Neural cell (in vitro differentiated cells): ENCODE data around the gene WASHC2A. TPM values are rescaled to one million over a fixed set of nuclear protein-coding genes. Genes with fewer than 3 reads are reported as not detected.
"Not testable (repeated sequence)": the region's sequence is repeated elsewhere in the genome, so short reads cannot be mapped to it uniquely, and the experiment has no call there.

Experiments used
- H2AFZ ChIP-seq: fragments of 200-600, 300-800 bp; sonication (generic), shearing (Covaris generic); 2 replicates; pipeline ENCODE4 v1.6.0; 2014; ENCODE audit warnings: low read depth, mild to moderate bottlenecking, antibody characterized with exemption, low read length, moderate library complexity
- H3F3A ChIP-seq: fragments of 200-600 bp; shearing (Covaris generic); 2 replicates; pipeline ENCODE4 v1.6.1; 2016; ENCODE audit warnings: mild to moderate bottlenecking, moderate library complexity, mixed read lengths, antibody characterized with exemption, low read length; ENCODE audit not compliant: insufficient read depth, poor library complexity, severe bottlenecking
- H3K27ac ChIP-seq: fragments of 200-600, 300-800 bp; sonication (generic), shearing (Covaris generic); 2 replicates; pipeline ENCODE4 v1.5.1; 2014; ENCODE audit warnings: mild to moderate bottlenecking, low read length, moderate library complexity
- H3K27me3 ChIP-seq: fragments of 300-800, 200-600 bp; sonication (generic), shearing (Covaris generic); 2 replicates; pipeline ENCODE4 v1.6.0; 2014; ENCODE audit warnings: mild to moderate bottlenecking, low read depth, low read length, moderate library complexity; ENCODE audit not compliant: insufficient read depth
- H3K36me3 ChIP-seq: fragments of 300-800, 200-600 bp; sonication (generic), shearing (Covaris generic); 2 replicates; pipeline ENCODE4 v1.5.1; 2014; ENCODE audit warnings: mild to moderate bottlenecking, antibody characterized with exemption, low read length, moderate library complexity; ENCODE audit not compliant: insufficient read depth
- H3K4me2 ChIP-seq: fragments of 300-800, 200-600 bp; sonication (generic), shearing (Covaris generic); 2 replicates; pipeline ENCODE4 v1.6.0; 2014; ENCODE audit warnings: mild to moderate bottlenecking, low read length
- H3K4me3 ChIP-seq: fragments of 300-800, 200-600 bp; sonication (generic), shearing (Covaris generic); 2 replicates; pipeline ENCODE4 v1.5.1; 2014; ENCODE audit warnings: mild to moderate bottlenecking, low read length, moderate library complexity
- H3K79me2 ChIP-seq: fragments of 200-600 bp; shearing (Covaris generic); replicated peaks from 2 replicates; pipeline ENCODE4 v1.6.0; 2014; ENCODE audit warnings: mild to moderate bottlenecking, low read length, moderate library complexity; ENCODE audit not compliant: insufficient read depth
- H3K9ac ChIP-seq: fragments of 300-800, 200-600 bp; sonication (generic), shearing (Covaris generic); 2 replicates; pipeline ENCODE4 v1.6.1; 2016; ENCODE audit warnings: mild to moderate bottlenecking, low read length, mixed read lengths
- H3K9me2 ChIP-seq: fragments of 200-600 bp; shearing (Covaris generic); 2 replicates; pipeline ENCODE4 v1.6.1; 2016; ENCODE audit warnings: mild to moderate bottlenecking, low read length, mixed read lengths; ENCODE audit not compliant: insufficient read depth
- H3K9me3 ChIP-seq: fragments of 200-600, 300-800 bp; sonication (generic), shearing (Covaris generic); 2 replicates; pipeline ENCODE4 v1.6.1; 2016; ENCODE audit warnings: mild to moderate bottlenecking, mixed run types, low read length, moderate library complexity, mixed read lengths
- H4K20me1 ChIP-seq: fragments of 200-600 bp; shearing (Covaris generic); 2 replicates; pipeline ENCODE4 v1.6.1; 2016; ENCODE audit warnings: mild to moderate bottlenecking, mixed run types; ENCODE audit not compliant: insufficient read depth
- RAD21 ChIP-seq: fragments of 450-650 bp; conservative IDR thresholded peaks from 2 replicates; pipeline ENCODE4 v1.6.1; 2014; ENCODE audit warnings: antibody characterized with exemption, mild to moderate bottlenecking, moderate library complexity
- SMC3 ChIP-seq: fragments of 450-650 bp; conservative IDR thresholded peaks from 2 replicates; pipeline ENCODE4 v1.6.1; 2014; ENCODE audit warnings: antibody characterized with exemption, mild to moderate bottlenecking, moderate library complexity; ENCODE audit not compliant: poor library complexity
- polyA plus RNA-seq: library from polyadenylated mRNA; depleted of rRNA; stranded (reverse); fragments of >200 nt; gene quantifications from 2 replicates; pipeline ENCODE4 v1.2.3, GENCODE V29; 2014
- TF ChIP-seq, protein P1 (sequence below): fragments of 450-650 bp; IDR thresholded peaks from 2 replicates; pipeline ENCODE4 v1.5.1; 2014; ENCODE audit warnings: antibody characterized with exemption, mild to moderate bottlenecking, moderate library complexity; ENCODE audit not compliant: poor library complexity, severe bottlenecking

Gene WASHC2A
- polyA plus RNA-seq, 1 donor from 2014 or later = 18.7 TPM

DNA sequence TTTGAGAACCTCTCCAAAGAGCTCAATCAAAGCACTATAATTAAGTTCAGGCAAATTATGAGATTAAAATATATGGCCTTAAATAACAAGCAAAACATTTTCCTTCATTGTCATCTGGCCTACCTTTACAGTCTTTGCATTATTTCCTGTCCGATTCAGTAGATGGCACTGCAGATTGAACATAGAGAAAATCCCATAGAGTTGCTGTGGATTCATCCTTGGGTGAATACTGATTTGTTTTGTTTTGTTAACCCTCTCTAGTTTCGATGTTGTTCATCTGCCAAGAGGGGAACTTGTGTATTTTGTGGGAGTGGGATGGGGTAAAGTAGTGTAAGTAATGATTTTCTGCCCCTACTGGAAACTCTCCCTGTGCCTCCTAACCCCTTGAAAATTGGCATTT is 97.3 kb downstream of the WASHC2A start:
- H3F3A ChIP-seq, H3K9ac ChIP-seq, H2AFZ ChIP-seq, H3K79me2 ChIP-seq, H3K27ac ChIP-seq, H3K36me3 ChIP-seq, H3K4me3 ChIP-seq, H3K9me2 ChIP-seq, H3K27me3 ChIP-seq, H3K4me2 ChIP-seq, H4K20me1 ChIP-seq, H3K9me3 ChIP-seq: not testable (repeated sequence)
- TF ChIP-seq RAD21 (peak; percentile 58), SMC3 (peak; percentile 45)
- TF ChIP-seq, protein P1, sequence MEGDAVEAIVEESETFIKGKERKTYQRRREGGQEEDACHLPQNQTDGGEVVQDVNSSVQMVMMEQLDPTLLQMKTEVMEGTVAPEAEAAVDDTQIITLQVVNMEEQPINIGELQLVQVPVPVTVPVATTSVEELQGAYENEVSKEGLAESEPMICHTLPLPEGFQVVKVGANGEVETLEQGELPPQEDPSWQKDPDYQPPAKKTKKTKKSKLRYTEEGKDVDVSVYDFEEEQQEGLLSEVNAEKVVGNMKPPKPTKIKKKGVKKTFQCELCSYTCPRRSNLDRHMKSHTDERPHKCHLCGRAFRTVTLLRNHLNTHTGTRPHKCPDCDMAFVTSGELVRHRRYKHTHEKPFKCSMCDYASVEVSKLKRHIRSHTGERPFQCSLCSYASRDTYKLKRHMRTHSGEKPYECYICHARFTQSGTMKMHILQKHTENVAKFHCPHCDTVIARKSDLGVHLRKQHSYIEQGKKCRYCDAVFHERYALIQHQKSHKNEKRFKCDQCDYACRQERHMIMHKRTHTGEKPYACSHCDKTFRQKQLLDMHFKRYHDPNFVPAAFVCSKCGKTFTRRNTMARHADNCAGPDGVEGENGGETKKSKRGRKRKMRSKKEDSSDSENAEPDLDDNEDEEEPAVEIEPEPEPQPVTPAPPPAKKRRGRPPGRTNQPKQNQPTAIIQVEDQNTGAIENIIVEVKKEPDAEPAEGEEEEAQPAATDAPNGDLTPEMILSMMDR = peak; percentile 46

DNA sequence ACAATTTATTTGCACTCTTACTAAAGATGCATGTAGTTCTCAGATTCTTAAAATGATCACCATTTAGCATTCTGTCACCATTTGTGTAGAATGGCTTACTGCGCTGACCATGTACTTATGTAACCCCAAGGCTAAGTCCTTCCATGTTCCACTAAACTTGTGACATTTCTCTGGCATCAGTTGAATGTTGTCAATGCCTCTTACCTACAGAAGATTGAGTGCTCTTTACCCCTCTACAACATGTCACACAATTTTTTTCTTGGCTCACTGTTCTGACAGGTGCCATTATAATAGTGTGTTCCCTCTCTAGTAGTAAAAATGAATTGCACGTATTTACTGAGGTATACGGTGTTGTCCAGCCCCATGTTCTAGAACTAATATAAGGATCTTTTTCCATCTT is 100.1 kb downstream of the WASHC2A start:
- H3F3A ChIP-seq, H2AFZ ChIP-seq, H3K79me2 ChIP-seq, H3K9me3 ChIP-seq, H3K4me3 ChIP-seq, H3K27ac ChIP-seq, H3K36me3 ChIP-seq, H3K9ac ChIP-seq, H3K4me2 ChIP-seq, H3K9me2 ChIP-seq, H4K20me1 ChIP-seq, H3K27me3 ChIP-seq: not testable (repeated sequence)

- not testable (repeated sequence) for H3F3A ChIP-seq, H3K27ac ChIP-seq, H3K36me3 ChIP-seq, H3K9me3 ChIP-seq, H3K79me2 ChIP-seq, H2AFZ ChIP-seq, H3K9me2 ChIP-seq, H4K20me1 ChIP-seq, H3K4me2 ChIP-seq, H3K4me3 ChIP-seq, H3K27me3 ChIP-seq, H3K9ac ChIP-seq
Measured at GRCh38 chr10:50169506-50169905, 101.8 kb downstream of the WASHC2A start.

DNA sequence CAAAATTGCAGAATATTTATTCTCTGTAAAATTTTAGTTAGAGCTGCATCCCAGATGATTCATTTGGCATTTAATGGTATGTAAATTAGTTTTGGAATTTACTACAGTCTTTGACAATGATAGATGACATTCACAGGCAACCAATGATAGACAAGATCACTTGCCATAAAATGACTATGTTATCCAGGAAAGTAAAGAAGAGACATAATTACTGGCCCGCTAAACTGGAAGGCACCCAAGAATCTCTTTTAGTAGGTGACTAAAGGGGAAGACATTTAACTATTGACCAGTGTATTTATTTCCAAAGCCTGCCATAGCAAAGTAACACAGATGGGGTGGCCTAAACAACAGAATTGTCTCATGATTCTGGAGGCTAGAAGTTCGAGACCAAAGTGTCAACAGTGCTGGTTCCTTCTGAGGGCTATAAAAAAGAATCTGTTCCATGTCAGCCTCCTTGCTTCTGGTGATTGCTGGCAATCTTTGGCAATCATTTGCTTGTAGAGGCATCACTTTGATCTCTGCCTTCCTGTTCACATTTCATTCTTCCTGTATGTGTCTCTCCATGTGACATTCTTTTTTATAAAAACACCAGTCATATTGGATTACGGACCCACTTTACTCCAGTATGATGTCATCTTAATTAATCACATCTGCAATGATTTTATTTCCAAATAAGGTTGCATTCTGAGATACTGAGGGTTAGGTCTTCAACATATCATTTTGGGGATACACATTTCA is 107.2 kb downstream of the WASHC2A start:
- not testable (repeated sequence) for H3F3A ChIP-seq, H3K9ac ChIP-seq, H3K36me3 ChIP-seq, H3K27me3 ChIP-seq, H3K9me3 ChIP-seq, H4K20me1 ChIP-seq, H3K79me2 ChIP-seq, H3K4me2 ChIP-seq, H3K9me2 ChIP-seq, H3K4me3 ChIP-seq, H2AFZ ChIP-seq, H3K27ac ChIP-seq

Other genes with a start within 250 kb of the WASHC2A start
- gene PARG, start 125.9 kb upstream of the WASHC2A start, polyA plus RNA-seq = 33.1 and 36.0 TPM in 2 replicates
- gene TIMM23B, start 125.9 kb upstream of the WASHC2A start, polyA plus RNA-seq = 11.7 and 12.1 TPM in 2 replicates
- gene AGAP6, start 79.5 kb upstream of the WASHC2A start, polyA plus RNA-seq = 23.3 and 25.6 TPM in 2 replicates
- 4.3 and 20.8 TPM in 2 replicates for gene ASAH2, start 183.6 kb downstream of the WASHC2A start, polyA plus RNA-seq